GM12878 (cell line): ENCODE results near the gene EPB41. TPM values are rescaled to one million over a fixed set of nuclear protein-coding genes. Genes with fewer than 3 reads are reported as not detected.

ENCODE experiments used
- ATAC-seq: fragments of 200-7000 bp; cut with Tn5 transposase; 3 replicates; pipeline ENCODE4 v1.9.1; 2020; ENCODE audit warnings: mild to moderate bottlenecking, moderate library complexity
- BruUV-seq: library from RNA; stranded (reverse); fragments of 400-500 nt; replicated peaks from 2 replicates; lab custom pipeline; 2021; lab: Mats Ljungman, UMichigan
- CTCF ChIA-PET: fragments of 300-600 bp; sonication (Branson Sonifier 250); formaldehyde crosslinking; extraction: SDS; loops from one replicate; lab custom pipeline; 2021; ENCODE audit warnings: inconsistent platforms; lab: Yijun Ruan, JAX
- POLR2A ChIA-PET: fragments of 350-600 bp; formaldehyde crosslinking; extraction: SDS; loops from one replicate; lab custom pipeline; 2021; ENCODE audit warnings: inconsistent platforms; lab: Charles Lee
- RAD21 ChIA-PET: fragments of 300-600 bp; sonication (Branson Sonifier 250); formaldehyde crosslinking; loops from one replicate; lab custom pipeline; 2023; ENCODE audit warnings: antibody characterized with exemption; ENCODE audit not compliant: unreplicated experiment; lab: Charles Lee
- SMC1A ChIA-PET: fragments of 300-600 bp; sonication (Branson Sonifier 250); formaldehyde crosslinking; loops from one replicate; lab custom pipeline; 2023; ENCODE audit not compliant: unreplicated experiment, uncharacterized antibody; lab: Charles Lee
- DNase-seq: peaks from one replicate; pipeline ENCODE4 v3.0.0-alpha.2; 2011; ENCODE audit warnings: low read depth, low spot score
- FAIRE-seq: peaks from 3 replicates; lab custom pipeline; 2011; peaks lifted over from hg19 to GRCh38; lab: Jason Lieb, UNC
- H2AFZ ChIP-seq: 2 replicates; pipeline ENCODE4 v1.6.0; 2011; ENCODE audit warnings: low read depth, low read length, control low read depth; ENCODE audit not compliant: control insufficient read depth
- H3K27ac ChIP-seq: 2 replicates; pipeline ENCODE4 v1.5.1; 2011; ENCODE audit warnings: control low read depth; ENCODE audit not compliant: control insufficient read depth, insufficient read depth
- H3K27me3 ChIP-seq, 2 experiments: replicated peaks in 1 of 2; 2 replicates each; pipeline versions ENCODE4 v1.6.0 to v1.6.1; 2011; ENCODE audit warnings: low read length in 1 of 2; ENCODE audit not compliant: control insufficient read depth in 2 of 2, insufficient read depth in 2 of 2
- H3K36me3 ChIP-seq, 2 experiments: 2 replicates each; pipeline ENCODE4 v1.5.1; 2011; ENCODE audit warnings: low read length in 1 of 2; ENCODE audit not compliant: control insufficient read depth in 2 of 2, insufficient read depth in 2 of 2
- H3K4me1 ChIP-seq: 2 replicates; pipeline ENCODE4 v1.6.1; 2011; ENCODE audit warnings: mild to moderate bottlenecking, low read length, moderate library complexity, mixed read lengths; ENCODE audit not compliant: control insufficient read depth, insufficient read depth
- H3K4me2 ChIP-seq: 2 replicates; pipeline ENCODE4 v1.6.0; 2011; ENCODE audit warnings: control low read depth; ENCODE audit not compliant: control insufficient read depth, insufficient read depth
- H3K4me3 ChIP-seq: fragments of 200-600 bp; sonication (generic); 2 replicates; pipeline ENCODE4 v1.5.1; 2016
- H3K79me2 ChIP-seq: 2 replicates; pipeline ENCODE4 v1.6.0; 2011; ENCODE audit warnings: low read length; ENCODE audit not compliant: control insufficient read depth, insufficient read depth
- H3K9ac ChIP-seq: 2 replicates; pipeline ENCODE4 v1.8.0; 2011; ENCODE audit warnings: low read length, control low read depth, mixed read lengths; ENCODE audit not compliant: control insufficient read depth, insufficient read depth
- H3K9me3 ChIP-seq: replicated peaks from 3 replicates; pipeline ENCODE4 v1.5.1; 2011; ENCODE audit warnings: mild to moderate bottlenecking, low read length; ENCODE audit not compliant: control insufficient read depth, insufficient read depth
- H4K20me1 ChIP-seq: 2 replicates; pipeline ENCODE4 v1.6.0; 2011; ENCODE audit not compliant: control insufficient read depth, insufficient read depth
- CTCF ChIP-seq, 3 experiments: IDR thresholded peaks in 2 of 3; conservative IDR thresholded peaks in 1 of 3; 2 replicates each; pipeline ENCODE4 v1.5.1; 2011; ENCODE audit warnings: low read depth in 3 of 3, low read length in 3 of 3, mild to moderate bottlenecking in 3 of 3, control low read depth in 2 of 3, moderate library complexity in 2 of 3, inconsistent platforms in 1 of 3, mixed read lengths in 1 of 3; ENCODE audit not compliant: control insufficient read depth in 2 of 3, insufficient read depth in 1 of 3; ENCODE audit errors: extremely low read depth in 1 of 3
- EZH2 ChIP-seq: IDR thresholded peaks from 2 replicates; pipeline ENCODE4 v1.6.1; 2012; ENCODE audit warnings: low read depth, mild to moderate bottlenecking, control low read depth, inconsistent platforms, low read length, borderline replicate concordance; ENCODE audit not compliant: control insufficient read depth
- SUZ12 ChIP-seq: fragments of 200-600 bp; sonication (generic); IDR thresholded peaks from one replicate; pipeline ENCODE4 v1.6.1; 2018; ENCODE audit warnings: antibody characterized with exemption, mild to moderate bottlenecking; ENCODE audit not compliant: unreplicated experiment
- ZSCAN29 ChIP-seq: fragments of 450-650 bp; IDR thresholded peaks from 2 replicates; pipeline ENCODE4 v1.6.1; 2017; ENCODE audit warnings: mild to moderate bottlenecking, moderate library complexity
- WGBS: methylation state at CpG from one replicate; pipeline ENCODE4 v1.1.6; 2016; ENCODE audit warnings: low lambda C conversion rate; ENCODE audit not compliant: insufficient replicate concordance, insufficient coverage; ENCODE audit errors: missing lambda C conversion rate; 5-methylcytosine and 5-hydroxymethylcytosine counted together
- in situ Hi-C: fragments of 300-500 bp; cut with MboI; formaldehyde crosslinking; loops from 9 replicates; pipeline ENCODE4 v1.14.3; 2018; ENCODE audit warnings: mixed read lengths
- intact Hi-C: fragments of 100-400 bp; cut with micrococcal nuclease; formaldehyde crosslinking; loops from one replicate; pipeline ENCODE4 v1.14.2; 2022; ENCODE audit not compliant: unreplicated experiment
- polyA plus RNA-seq, 11 experiments: library from polyadenylated mRNA; depleted of rRNA in 4 of 11; unstranded in 6 of 11; stranded (reverse) in 5 of 11; fragments of >200 nt; fragmentation: Nextera tagmentation in 4 of 11; fragmentation: Illumina TruSeq in 1 of 11; extraction: Ambion mirVana in 4 of 11; extraction: Trizol in 1 of 11; gene quantifications; 1 replicate in 1 of 11; 2 replicates in 10 of 11; pipeline versions ENCODE4 v1.2.1 to v1.2.3, GENCODE V29; 2011 to 2016; ENCODE audit warnings: inconsistent platforms in 2 of 11, missing spikeins in 2 of 11, low read depth in 1 of 11
- total RNA-seq, 4 experiments: library from RNA; depleted of rRNA in 3 of 4; stranded (reverse); fragments of >200 nt in 3 of 4; fragmentation: Illumina TruSeq in 1 of 4; extraction: Trizol in 1 of 4; gene quantifications; 2 replicates each; pipeline versions ENCODE4 v1.2.1 to v1.2.3, GENCODE V29; 2013 to 2021
- TF ChIP-seq, protein P1 (sequence below): fragments of 450-650 bp; IDR thresholded peaks from 2 replicates; pipeline ENCODE4 v1.6.1; 2017; ENCODE audit warnings: low read depth, mild to moderate bottlenecking, moderate library complexity

Gene EPB41
- total and polyA plus RNA-seq, 10 of the 15 experiments (the other 5 are each of a cell fraction or from before 2014, with no cell fraction given) = 1.1 to 77.6 (median 58.8) TPM

GRCh38 chr1:29123887-29124365, 209.6 kb downstream of the EPB41 start, which contains the start of gene TMEM200B:
Gene TMEM200B, minus strand, starts transcription at chr1:29123903. Its CDS starts 2,075 bp downstream, at chr1:29121828.
- no peaks in the 10 kb centered on the region for H3K79me2 ChIP-seq
- no TSS peak for BruUV-seq
- no peaks in the 10 kb centered on the region for H3K36me3 ChIP-seq
- SMC1A ChIA-PET = interaction anchor here (0.7 to 0.8 kb wide), 2 partner anchors 90 to 313 kb away, joined by 3 read pairs; no protein-coding TSS in a partner anchor
- WGBS = 8% methylated on average over 24 of the region's 46 CpGs
- TF ChIP-seq ZSCAN29 (no peak), CTCF (IDR thresholded peaks at IDR 0.05 in 2 of 3, conservative IDR thresholded peaks at IDR 0.05 in 1 of 3; ENCODE audit: control insufficient read depth in 2 of 3, extremely low read depth in 1 of 3, insufficient read depth in 1 of 3, low read depth in 3 of 3, low read length in 3 of 3) (no peak), SUZ12 (peak; percentile 35), EZH2 (0 out of 2 replicates have a peak, but pooled peaks have one; percentile 2)
- TF ChIP-seq, protein P1, sequence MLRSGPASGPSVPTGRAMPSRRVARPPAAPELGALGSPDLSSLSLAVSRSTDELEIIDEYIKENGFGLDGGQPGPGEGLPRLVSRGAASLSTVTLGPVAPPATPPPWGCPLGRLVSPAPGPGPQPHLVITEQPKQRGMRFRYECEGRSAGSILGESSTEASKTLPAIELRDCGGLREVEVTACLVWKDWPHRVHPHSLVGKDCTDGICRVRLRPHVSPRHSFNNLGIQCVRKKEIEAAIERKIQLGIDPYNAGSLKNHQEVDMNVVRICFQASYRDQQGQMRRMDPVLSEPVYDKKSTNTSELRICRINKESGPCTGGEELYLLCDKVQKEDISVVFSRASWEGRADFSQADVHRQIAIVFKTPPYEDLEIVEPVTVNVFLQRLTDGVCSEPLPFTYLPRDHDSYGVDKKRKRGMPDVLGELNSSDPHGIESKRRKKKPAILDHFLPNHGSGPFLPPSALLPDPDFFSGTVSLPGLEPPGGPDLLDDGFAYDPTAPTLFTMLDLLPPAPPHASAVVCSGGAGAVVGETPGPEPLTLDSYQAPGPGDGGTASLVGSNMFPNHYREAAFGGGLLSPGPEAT = no peak
- TF ChIP-seq, all 136 proteins: peak for 2
- Histone ChIP-seq H2AFZ (no peak within 1 kb of the TSS; the same call in 1 of the 2 replicates), H3K9ac (no peak within 1 kb of the TSS), H3K4me3 (peak within 1 kb of the TSS; percentile 53), H3K4me1 (no peaks in the 10 kb centered on the region), H3K27me3 (peaks cover 6 to 16% of the 10 kb centered on the region in 2 experiments; a peak in 3 of 4 replicates), H4K20me1 (no peaks in the 10 kb centered on the region; the same call in 1 of the 2 replicates), H3K27ac (no peak within 1 kb of the TSS), H3K9me3 (no peaks in the 10 kb centered on the region), H3K4me2 (peak within 1 kb of the TSS; percentile 86)
- no peak for DNase-seq
- ChIA-PET RAD21 (interaction anchor here (0.6 kb wide), 1 partner anchor 89 kb away, joined by 3 read pairs; no protein-coding TSS in a partner anchor), CTCF (interaction anchor here (1.3 kb wide), 1 partner anchor 79 kb away, joined by 3 read pairs; no protein-coding TSS in a partner anchor), POLR2A (interaction anchor here (1.0 kb wide), 1 partner anchor 32 kb away, joined by 4 read pairs; no protein-coding TSS in a partner anchor)
- intact Hi-C loops = loop anchor here (5.0 kb wide), 1 partner anchor 78 kb away; no protein-coding TSS in a partner anchor
- FAIRE-seq = no peak
- peak; percentile 11; the same call in 2 of the 3 replicates for ATAC-seq
- in situ Hi-C loops = no loop called here
